AG08395 (cell line): ENCODE measurements around the gene ZNF611.
"Not testable (repeated sequence)": the region's sequence is repeated elsewhere in the genome, so short reads cannot be mapped to it uniquely, and the experiment has no call there.

Experiments
- DNase-seq: peaks from one replicate; pipeline ENCODE4 v3.0.0; 2012; ENCODE audit warnings: mixed read lengths, low spot score

The ZNF611 gene

GRCh38 chr19:52716522-52716921 lies 18.3 kb downstream of the ZNF611 start:
- DNase-seq, result no peak

- not testable (repeated sequence) for DNase-seq
These were observed 18.9 kb downstream of the ZNF611 start for GRCh38 chr19:52715902-52716301.

GRCh38 chr19:52715330-52715729 lies 19.5 kb downstream of the ZNF611 start:
- DNase-seq, result not testable (repeated sequence)

GRCh38 chr19:52713051-52713450 lies 21.8 kb downstream of the ZNF611 start:
- not testable (repeated sequence) for DNase-seq

GRCh38 chr19:52711661-52712060 lies 23.2 kb downstream of the ZNF611 start:
- DNase-seq, result not testable (repeated sequence)

- no peak for DNase-seq
These were observed 24.3 kb downstream of the ZNF611 start for GRCh38 chr19:52710538-52710937.

- DNase-seq, result not testable (repeated sequence)
These were observed 29.2 kb downstream of the ZNF611 start for GRCh38 chr19:52705615-52706014.

- no peak for DNase-seq
These were observed 30.9 kb downstream of the ZNF611 start for GRCh38 chr19:52703917-52704316.

GRCh38 chr19:52700673-52701072 lies 34.2 kb downstream of the ZNF611 start:
- no peak for DNase-seq

GRCh38 chr19:52699555-52699954 lies 35.3 kb downstream of the ZNF611 start:
- not testable (repeated sequence) for DNase-seq

- no peak for DNase-seq
These were observed 38.8 kb downstream of the ZNF611 start for GRCh38 chr19:52695996-52696395.

- DNase-seq, result no peak
These were observed 39.9 kb downstream of the ZNF611 start for GRCh38 chr19:52694921-52695320.

- not testable (repeated sequence) for DNase-seq
These were observed 40.6 kb downstream of the ZNF611 start for GRCh38 chr19:52694281-52694680.

GRCh38 chr19:52692431-52693008 lies 42.3 kb downstream of the ZNF611 start:
- no peak for DNase-seq

GRCh38 chr19:52691737-52692136 lies 43.1 kb downstream of the ZNF611 start:
- DNase-seq, result no peak

GRCh38 chr19:52691215-52691610 lies 43.6 kb downstream of the ZNF611 start:
- DNase-seq, result no peak

GRCh38 chr19:52690369-52691214 lies 44.3 kb downstream of the ZNF611 start:
- DNase-seq, result peak; percentile 98

- peak; percentile 19 for DNase-seq
These were observed 44.9 kb downstream of the ZNF611 start for GRCh38 chr19:52689843-52690368.

- DNase-seq, result not testable (repeated sequence)
These were observed 45.7 kb downstream of the ZNF611 start for GRCh38 chr19:52688925-52689796.

GRCh38 chr19:52688335-52688734 lies 46.5 kb downstream of the ZNF611 start:
- DNase-seq, result no peak

GRCh38 chr19:52687684-52688083 lies 47.2 kb downstream of the ZNF611 start:
- no peak for DNase-seq

GRCh38 chr19:52685811-52686210 lies 49.0 kb downstream of the ZNF611 start:
- no peak for DNase-seq
